Measurements from ENCODE around the gene ARHGEF1. TPM values are rescaled to one million over a fixed set of nuclear protein-coding genes. Genes with fewer than 3 reads are reported as not detected.

The ARHGEF1 gene
- total and polyA plus RNA-seq, 12 donors: 7.3 to 443 (median 54.1) TPM

- H3K27me3 ChIP-seq: peaks cover under 1% of the 10 kb centered on the region
- H3K36me3 ChIP-seq (replicated peaks in 1 of 2): no peaks in the 10 kb centered on the region
- WGBS, 4 donors: 61 to 75% (median 67%) methylated on average over 7 of the region's 7 CpGs
- H3K4me3 ChIP-seq: no peak overlapping the region
- TF ChIP-seq POLR2A (IDR thresholded peaks at IDR 0.05) (no peak), CTCF (IDR thresholded peaks at IDR 0.05) (no peak)
- no peaks in the 10 kb centered on the region for H3K4me1 ChIP-seq (replicated peaks in 1 of 2)
- no peak for DNase-seq
- H3K9me3 ChIP-seq (replicated peaks in 1 of 3): no peaks in the 10 kb centered on the region
- no peak overlapping the region for H3K27ac ChIP-seq
- intact Hi-C loops (cut with DNase I): no loop called here
Observed at GRCh38 chr19:41843371-41843770, 39.6 kb upstream of the ARHGEF1 start.

GRCh38 chr19:41844601-41845000 lies 38.4 kb upstream of the ARHGEF1 start, which contains the start of gene LYPD4:
Gene LYPD4, minus strand, starts transcription at chr19:41844683. Its CDS starts 5,398 bp downstream, at chr19:41839285.
- Histone ChIP-seq H3K4me1 (replicated peaks in 1 of 2) (no peaks in the 10 kb centered on the region), H3K27ac (no peak within 1 kb of the TSS), H3K27me3 (no peaks in the 10 kb centered on the region), H3K9me3 (replicated peaks in 1 of 3) (no peaks in the 10 kb centered on the region), H3K4me3 (no peak within 1 kb of the TSS), H3K36me3 (replicated peaks in 1 of 2) (no peaks in the 10 kb centered on the region)
- 76 to 84% (median 79%) methylated on average over 26 to 30 of the region's 30 CpGs for WGBS, 4 donors
- TF ChIP-seq POLR2A (IDR thresholded peaks at IDR 0.05) (no peak), CTCF (IDR thresholded peaks at IDR 0.05) (no peak)
- intact Hi-C loops (cut with DNase I): no loop called here
- no peak for DNase-seq

- Histone ChIP-seq H3K4me3 (no peak within 1 kb of the TSS), H3K4me1 (replicated peaks in 1 of 2) (no peaks in the 10 kb centered on the region), H3K27me3 (no peaks in the 10 kb centered on the region), H3K27ac (no peak within 1 kb of the TSS), H3K36me3 (replicated peaks in 1 of 2) (no peaks in the 10 kb centered on the region), H3K9me3 (replicated peaks in 1 of 3) (no peaks in the 10 kb centered on the region)
- TF ChIP-seq CTCF (IDR thresholded peaks at IDR 0.05) (no peak), POLR2A (IDR thresholded peaks at IDR 0.05) (no peak)
- intact Hi-C loops (cut with DNase I): no loop called here
- WGBS, 4 donors: 74 to 100% (median 89%) methylated on average over 3 of the region's 3 CpGs
- DNase-seq: no peak
Observed at GRCh38 chr19:41845001-41845050, 38.2 kb upstream of the ARHGEF1 start, which contains the start of gene DMRTC2. Gene DMRTC2, plus strand, starts transcription at chr19:41845042. Its CDS starts 2,387 bp downstream, at chr19:41847429.

- no peaks in the 10 kb centered on the region for H3K9me3 ChIP-seq (replicated peaks in 1 of 3)
- DNase-seq: no peak
- H3K27ac ChIP-seq: no peak overlapping the region
- no peak overlapping the region for H3K4me3 ChIP-seq
- 80 to 91% (median 86%) methylated on average over 21 to 23 of the region's 23 CpGs for WGBS, 4 donors
- TF ChIP-seq POLR2A (IDR thresholded peaks at IDR 0.05): no peak
- no peak for TF ChIP-seq CTCF (IDR thresholded peaks at IDR 0.05)
- H3K27me3 ChIP-seq: no peaks in the 10 kb centered on the region
- H3K36me3 ChIP-seq (replicated peaks in 1 of 2): no peaks in the 10 kb centered on the region
- no peaks in the 10 kb centered on the region for H3K4me1 ChIP-seq (replicated peaks in 1 of 2)
- intact Hi-C loops (cut with DNase I): no loop called here
Observed at GRCh38 chr19:41845051-41845590, 37.9 kb upstream of the ARHGEF1 start.
